Measurements from ENCODE around the gene SLAMF8. TPM values are rescaled to one million over a fixed set of nuclear protein-coding genes. Genes with fewer than 3 reads are reported as not detected.
A peak's percentile ranks its signal among the peaks of the same experiment; 100 is the strongest.

Gene SLAMF8
- total RNA-seq, 6 experiments from 2014 or later = 0.09 to 0.99 (median 0.40) TPM

DNA sequence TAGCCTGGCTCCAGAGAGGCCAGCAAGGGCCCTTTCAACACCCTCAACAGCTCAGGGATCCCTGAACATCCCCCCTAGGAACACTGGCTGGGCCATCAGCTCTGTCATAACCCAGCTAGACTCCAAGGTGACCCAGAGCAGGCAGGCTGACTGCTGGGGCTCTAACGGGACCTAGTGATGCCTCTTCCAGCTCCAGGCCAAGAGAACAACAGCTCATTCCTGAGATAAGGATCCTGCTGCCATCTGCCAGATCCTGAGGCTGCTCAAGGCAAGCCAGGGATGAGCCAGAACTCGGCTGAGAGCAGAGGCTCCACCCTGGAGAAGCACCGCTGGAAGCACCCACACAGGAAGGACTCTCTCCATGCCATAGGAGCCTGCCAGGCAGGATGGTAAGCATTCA, 33.8 kb downstream of the SLAMF8 start:
- H3K4me3 Mint-ChIP-seq = no peak overlapping the region
- H3K36me3 Mint-ChIP-seq (ENCODE audit: low read depth) = no peaks in the 10 kb centered on the region
- no peaks in the 10 kb centered on the region; the same call in 1 of the 2 replicates for H3K27me3 Mint-ChIP-seq (ENCODE audit: insufficient read depth)
- peak overlapping the region; percentile 0; the same call in 1 of the 2 replicates for H3K27ac Mint-ChIP-seq
- TF ChIP-seq, protein P1, sequence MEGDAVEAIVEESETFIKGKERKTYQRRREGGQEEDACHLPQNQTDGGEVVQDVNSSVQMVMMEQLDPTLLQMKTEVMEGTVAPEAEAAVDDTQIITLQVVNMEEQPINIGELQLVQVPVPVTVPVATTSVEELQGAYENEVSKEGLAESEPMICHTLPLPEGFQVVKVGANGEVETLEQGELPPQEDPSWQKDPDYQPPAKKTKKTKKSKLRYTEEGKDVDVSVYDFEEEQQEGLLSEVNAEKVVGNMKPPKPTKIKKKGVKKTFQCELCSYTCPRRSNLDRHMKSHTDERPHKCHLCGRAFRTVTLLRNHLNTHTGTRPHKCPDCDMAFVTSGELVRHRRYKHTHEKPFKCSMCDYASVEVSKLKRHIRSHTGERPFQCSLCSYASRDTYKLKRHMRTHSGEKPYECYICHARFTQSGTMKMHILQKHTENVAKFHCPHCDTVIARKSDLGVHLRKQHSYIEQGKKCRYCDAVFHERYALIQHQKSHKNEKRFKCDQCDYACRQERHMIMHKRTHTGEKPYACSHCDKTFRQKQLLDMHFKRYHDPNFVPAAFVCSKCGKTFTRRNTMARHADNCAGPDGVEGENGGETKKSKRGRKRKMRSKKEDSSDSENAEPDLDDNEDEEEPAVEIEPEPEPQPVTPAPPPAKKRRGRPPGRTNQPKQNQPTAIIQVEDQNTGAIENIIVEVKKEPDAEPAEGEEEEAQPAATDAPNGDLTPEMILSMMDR (IDR thresholded peaks at IDR 0.05) = no peak
- H3K9me3 Mint-ChIP-seq = no peaks in the 10 kb centered on the region
- DNase-seq = peak; percentile 39
- H3K4me1 Mint-ChIP-seq (ENCODE audit: low read depth) = peaks cover 12% of the 10 kb centered on the region

- no peak overlapping the region for H3K4me3 Mint-ChIP-seq
- H3K27ac Mint-ChIP-seq = no peak overlapping the region
- H3K4me1 Mint-ChIP-seq (ENCODE audit: low read depth) = peaks cover 19% of the 10 kb centered on the region
- no peak for DNase-seq
- no peaks in the 10 kb centered on the region for H3K9me3 Mint-ChIP-seq
- H3K36me3 Mint-ChIP-seq (ENCODE audit: low read depth) = no peaks in the 10 kb centered on the region; the same call in 1 of the 2 replicates
- TF ChIP-seq, protein P1 (IDR thresholded peaks at IDR 0.05) = no peak
- H3K27me3 Mint-ChIP-seq (ENCODE audit: insufficient read depth) = peaks cover 1% of the 10 kb centered on the region
These were observed 34.5 kb downstream of the SLAMF8 start for GRCh38 chr1:159861218-159861617.

GRCh38 chr1:159862031-159862430, 35.4 kb downstream of the SLAMF8 start:
- Mint-ChIP-seq H3K4me3 (no peak overlapping the region), H3K27ac (no peak overlapping the region), H3K36me3 (ENCODE audit: low read depth) (no peaks in the 10 kb centered on the region; the same call in 1 of the 2 replicates), H3K9me3 (no peaks in the 10 kb centered on the region), H3K27me3 (ENCODE audit: insufficient read depth) (peaks cover 1% of the 10 kb centered on the region), H3K4me1 (ENCODE audit: low read depth) (peaks cover 27% of the 10 kb centered on the region)
- no peak for DNase-seq
- TF ChIP-seq, protein P1 (IDR thresholded peaks at IDR 0.05) = no peak

- H3K4me1 Mint-ChIP-seq (ENCODE audit: low read depth) = peaks cover 32% of the 10 kb centered on the region
- TF ChIP-seq, protein P1 (IDR thresholded peaks at IDR 0.05) = no peak
- H3K27ac Mint-ChIP-seq = no peak within 1 kb of the TSS
These were observed 35.9 kb downstream of the SLAMF8 start, which contains the start of gene VSIG8 for GRCh38 chr1:159862557-159862956. VSIG8 (minus strand) TSS chr1:159862657; CDS start chr1:159862521, 136 bp downstream.

DNA sequence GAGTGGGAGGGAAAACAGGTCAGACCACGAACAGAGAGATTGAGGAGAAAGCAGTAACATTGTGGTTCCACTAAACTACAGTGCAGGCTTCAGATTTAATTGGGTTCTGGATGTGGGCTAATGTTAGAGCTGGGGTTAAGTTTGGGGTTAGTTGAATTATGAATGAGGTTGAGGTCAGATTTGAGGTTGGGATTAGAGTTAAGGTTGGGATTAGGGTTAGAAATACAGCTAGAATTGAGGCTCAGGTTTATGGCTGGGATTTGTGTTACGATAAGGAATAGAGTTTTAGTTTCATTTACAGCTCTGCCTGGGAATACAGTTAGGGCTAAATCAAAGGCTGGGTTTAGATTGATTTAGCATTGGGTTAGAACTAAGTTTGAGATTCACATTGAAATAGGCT, 37.6 kb downstream of the SLAMF8 start:
- H3K27ac Mint-ChIP-seq = no peak overlapping the region
- peaks cover 1% of the 10 kb centered on the region for H3K27me3 Mint-ChIP-seq (ENCODE audit: insufficient read depth)
- H3K4me1 Mint-ChIP-seq (ENCODE audit: low read depth) = peaks cover 49% of the 10 kb centered on the region
- DNase-seq = no peak
- TF ChIP-seq, protein P1 (IDR thresholded peaks at IDR 0.05) = no peak
- H3K36me3 Mint-ChIP-seq (ENCODE audit: low read depth) = no peaks in the 10 kb centered on the region; the same call in 1 of the 2 replicates
- no peak overlapping the region for H3K4me3 Mint-ChIP-seq
- no peaks in the 10 kb centered on the region for H3K9me3 Mint-ChIP-seq

More at GRCh38 chr1:159862557-159862956, 35.9 kb downstream of the SLAMF8 start, which contains the start of gene VSIG8:
- peaks cover 1% of the 10 kb centered on the region for H3K27me3 Mint-ChIP-seq (ENCODE audit: insufficient read depth)
- no peaks in the 10 kb centered on the region for H3K9me3 Mint-ChIP-seq
- DNase-seq = no peak
- no peaks in the 10 kb centered on the region; the same call in 1 of the 2 replicates for H3K36me3 Mint-ChIP-seq (ENCODE audit: low read depth)
- no peak within 1 kb of the TSS for H3K4me3 Mint-ChIP-seq

Data from HFFc6 (cell line).